ENCODE results near the gene TAF5.

TAF5 gene

GRCh38 chr10:103367782-103368518 is at the start of gene TAF5:
TAF5 (plus strand) TSS chr10:103367976; CDS start chr10:103367990, 14 bp downstream.
- TF ChIP-seq CTCF (IDR thresholded peaks at IDR 0.05; ENCODE audit: low read depth, low read length), result no peak
- 0 out of 2 replicates have a peak, but pooled peaks have one; percentile 61 for TF ChIP-seq MAX (IDR thresholded peaks at IDR 0.05; ENCODE audit: low read depth, low read length)
- no peak for TF ChIP-seq MYC (IDR thresholded peaks at IDR 0.05; ENCODE audit: low read depth, low read length)
- TF ChIP-seq POLR2A (IDR thresholded peaks at IDR 0.05; ENCODE audit: extremely low read depth, insufficient read length), result peak; percentile 95
- peak; percentile 98 for DNase-seq (ENCODE audit: low read depth)
- peak within 1 kb of the TSS; percentile 72 for H3K4me3 ChIP-seq (ENCODE audit: low read depth, low read length)

- no peak for DNase-seq (ENCODE audit: low read depth)
- TF ChIP-seq CTCF (IDR thresholded peaks at IDR 0.05; ENCODE audit: low read depth, low read length) (no peak), MAX (IDR thresholded peaks at IDR 0.05; ENCODE audit: low read depth, low read length) (no peak), POLR2A (IDR thresholded peaks at IDR 0.05; ENCODE audit: extremely low read depth, insufficient read length) (no peak), MYC (IDR thresholded peaks at IDR 0.05; ENCODE audit: low read depth, low read length) (no peak)
- no peak overlapping the region for H3K4me3 ChIP-seq (ENCODE audit: low read depth, low read length)
Observed at GRCh38 chr10:103327906-103328305, 39.9 kb upstream of the TAF5 start.

- TF ChIP-seq MYC (IDR thresholded peaks at IDR 0.05; ENCODE audit: low read depth, low read length) (no peak), CTCF (IDR thresholded peaks at IDR 0.05; ENCODE audit: low read depth, low read length) (peak; percentile 33)
- no peak overlapping the region for H3K4me3 ChIP-seq (ENCODE audit: low read depth, low read length)
- DNase-seq (ENCODE audit: low read depth), result peak; percentile 34
Observed at GRCh38 chr10:103333934-103334520, 33.7 kb upstream of the TAF5 start.

GRCh38 chr10:103334567-103334966 is 33.2 kb upstream of the TAF5 start:
- DNase-seq (ENCODE audit: low read depth), result no peak
- TF ChIP-seq MAX (IDR thresholded peaks at IDR 0.05; ENCODE audit: low read depth, low read length) (no peak), MYC (IDR thresholded peaks at IDR 0.05; ENCODE audit: low read depth, low read length) (no peak), POLR2A (IDR thresholded peaks at IDR 0.05; ENCODE audit: extremely low read depth, insufficient read length) (no peak), CTCF (IDR thresholded peaks at IDR 0.05; ENCODE audit: low read depth, low read length) (no peak)
- H3K4me3 ChIP-seq (ENCODE audit: low read depth, low read length), result no peak overlapping the region

- no peak for TF ChIP-seq MYC (IDR thresholded peaks at IDR 0.05; ENCODE audit: low read depth, low read length)
- no peak for TF ChIP-seq MAX (IDR thresholded peaks at IDR 0.05; ENCODE audit: low read depth, low read length)
- TF ChIP-seq CTCF (IDR thresholded peaks at IDR 0.05; ENCODE audit: low read depth, low read length), result no peak
- no peak for TF ChIP-seq POLR2A (IDR thresholded peaks at IDR 0.05; ENCODE audit: extremely low read depth, insufficient read length)
- no peak overlapping the region for H3K4me3 ChIP-seq (ENCODE audit: low read depth, low read length)
- no peak for DNase-seq (ENCODE audit: low read depth)
Observed at GRCh38 chr10:103336370-103336769, 31.4 kb upstream of the TAF5 start.

Measured in NB4 (cell line).